MCF 10A (cell line): ENCODE data around the gene VASN. TPM values are rescaled to one million over a fixed set of nuclear protein-coding genes. Genes with fewer than 3 reads are reported as not detected.

Experiments
- BruUV-seq: library from RNA; stranded (reverse); fragments of 400-500 nt; replicated peaks from 2 replicates; lab custom pipeline; 2021; lab: Mats Ljungman, UMichigan
- CTCF ChIA-PET: fragments of 300-600 bp; sonication (Branson Sonifier 250); formaldehyde crosslinking; extraction: SDS; loops from one replicate; lab custom pipeline; 2021; ENCODE audit warnings: antibody characterized with exemption, inconsistent platforms; lab: Yijun Ruan, JAX
- POLR2A ChIA-PET: fragments of 300-600, 350-650 bp; sonication (Branson Sonifier 250); formaldehyde crosslinking; extraction: SDS; loops from one replicate; lab custom pipeline; 2020; ENCODE audit warnings: antibody characterized with exemption, inconsistent platforms; lab: Yijun Ruan, JAX
- DNase-seq: peaks from one replicate; pipeline ENCODE4 v3.0.0-alpha.2; 2018; ENCODE audit not compliant: unreplicated experiment
- H3K27ac Mint-ChIP-seq: one replicate; pipeline ENCODE4 v1.8.0; 2022; ENCODE audit warnings: mild to moderate bottlenecking, low read depth, mixed read lengths; ENCODE audit not compliant: unreplicated experiment
- H3K27me3 Mint-ChIP-seq: one replicate; pipeline ENCODE4 v1.8.0; 2022; ENCODE audit warnings: mixed read lengths; ENCODE audit not compliant: insufficient read depth, unreplicated experiment
- H3K36me3 Mint-ChIP-seq: one replicate; pipeline ENCODE4 v1.8.0; 2022; ENCODE audit warnings: mild to moderate bottlenecking, moderate library complexity, mixed read lengths; ENCODE audit not compliant: insufficient read depth, unreplicated experiment
- H3K4me1 Mint-ChIP-seq: one replicate; pipeline ENCODE4 v1.8.0; 2022; ENCODE audit warnings: mixed read lengths; ENCODE audit not compliant: insufficient read depth, unreplicated experiment
- H3K4me3 Mint-ChIP-seq: one replicate; pipeline ENCODE4 v1.8.0; 2022; ENCODE audit warnings: mild to moderate bottlenecking, moderate library complexity, mixed read lengths; ENCODE audit not compliant: unreplicated experiment
- H3K9me3 Mint-ChIP-seq: one replicate; pipeline ENCODE4 v1.8.0; 2022; ENCODE audit warnings: mixed read lengths; ENCODE audit not compliant: unreplicated experiment
- CTCF ChIP-seq: fragments of 200-600 bp; IDR thresholded peaks from one replicate; pipeline ENCODE4 v1.8.0; 2022; ENCODE audit warnings: antibody characterized with exemption, mild to moderate bottlenecking; ENCODE audit not compliant: unreplicated experiment
- intact Hi-C: fragments of 100-400 bp; cut with micrococcal nuclease; formaldehyde crosslinking; loops from 2 replicates; pipeline ENCODE4 v1.14.1; 2022
- total RNA-seq: library from RNA; stranded (reverse); gene quantifications from 2 replicates; pipeline ENCODE4 v1.2.3, GENCODE V29; 2022

VASN gene
- total RNA-seq, 1 experiment from 2014 or later: 4.0 TPM

- Mint-ChIP-seq H3K4me1 (peaks cover 20% of the 10 kb centered on the region), H3K4me3 (no peak overlapping the region), H3K9me3 (no peaks in the 10 kb centered on the region), H3K36me3 (peaks cover 6% of the 10 kb centered on the region), H3K27me3 (no peaks in the 10 kb centered on the region), H3K27ac (no peak overlapping the region)
- BruUV-seq: no TSS peak
- no peak for DNase-seq
- TF ChIP-seq CTCF: no peak
- POLR2A ChIA-PET: no interaction called here
- CTCF ChIA-PET: interaction anchor here (0.7 to 3.2 kb wide), 5 partner anchors 12 to 77 kb away, joined by 3 to 17 read pairs (median 4); no protein-coding TSS in a partner anchor
- intact Hi-C loops: no loop called here
Observed at GRCh38 chr16:4378999-4379690, 7.5 kb downstream of the VASN start.

- Mint-ChIP-seq H3K36me3 (peaks cover 10% of the 10 kb centered on the region), H3K4me1 (peaks cover 18% of the 10 kb centered on the region), H3K9me3 (no peaks in the 10 kb centered on the region), H3K27ac (no peak overlapping the region), H3K27me3 (no peaks in the 10 kb centered on the region), H3K4me3 (no peak overlapping the region)
- ChIA-PET POLR2A (no interaction called here), CTCF (interaction anchor here (3.2 kb wide), 1 partner anchor 22 kb away, joined by 17 read pairs; no protein-coding TSS in a partner anchor)
- no TSS peak for BruUV-seq
- intact Hi-C loops: no loop called here
- TF ChIP-seq CTCF: no peak
- DNase-seq: no peak
Observed at GRCh38 chr16:4380119-4381063, 8.7 kb downstream of the VASN start.

- Mint-ChIP-seq H3K36me3 (peaks cover 12% of the 10 kb centered on the region), H3K4me1 (peaks cover 11% of the 10 kb centered on the region), H3K27me3 (no peaks in the 10 kb centered on the region), H3K4me3 (no peak overlapping the region), H3K9me3 (no peaks in the 10 kb centered on the region), H3K27ac (no peak overlapping the region)
- BruUV-seq: no TSS peak
- POLR2A ChIA-PET: interaction anchor here (0.7 kb wide), 1 partner anchor 10 kb away, joined by 3 read pairs; no protein-coding TSS in a partner anchor
- no peak for TF ChIP-seq CTCF
- intact Hi-C loops: no loop called here
- DNase-seq: no peak
- CTCF ChIA-PET: interaction anchor here (0.6 to 1.4 kb wide), 2 partner anchors 11 to 21 kb away, joined by 3 to 6 read pairs; no protein-coding TSS in a partner anchor
Observed at GRCh38 chr16:4381072-4381934, 9.7 kb downstream of the VASN start.
